GM19023 (cell line): ENCODE results near the gene SDCBP2.

Experiments
- ATAC-seq: cut with Tn5 transposase; IDR thresholded peaks from one replicate; pipeline ENCODE4 v1.9.1; 2021; ENCODE audit warnings: mild to moderate bottlenecking, moderate library complexity; ENCODE audit not compliant: unreplicated experiment

Gene SDCBP2

DNA sequence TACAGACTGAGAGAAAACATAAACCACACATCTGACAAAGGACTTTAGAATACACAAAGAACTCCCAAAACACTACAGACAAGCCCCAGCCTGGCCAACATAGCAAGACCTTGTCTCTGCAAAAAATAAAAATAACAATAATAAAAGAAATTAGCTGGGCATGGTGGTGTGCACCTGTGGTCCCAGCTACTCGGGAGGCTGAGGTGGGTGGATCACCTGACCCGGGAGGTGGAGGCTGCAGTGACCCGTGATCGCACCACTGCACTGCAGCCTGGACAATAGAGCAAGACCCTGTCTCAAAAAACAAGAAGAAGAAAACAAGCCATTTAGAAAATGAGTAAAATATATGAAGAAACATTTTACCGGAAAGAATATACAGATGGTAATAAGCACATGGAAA lies 13.1 kb downstream of the SDCBP2 start:
- no peak for ATAC-seq

GRCh38 chr20:1313236-1313964 lies 15.5 kb downstream of the SDCBP2 start:
- ATAC-seq, result no peak

GRCh38 chr20:1312904-1313235 lies 16.1 kb downstream of the SDCBP2 start:
- no peak for ATAC-seq

DNA sequence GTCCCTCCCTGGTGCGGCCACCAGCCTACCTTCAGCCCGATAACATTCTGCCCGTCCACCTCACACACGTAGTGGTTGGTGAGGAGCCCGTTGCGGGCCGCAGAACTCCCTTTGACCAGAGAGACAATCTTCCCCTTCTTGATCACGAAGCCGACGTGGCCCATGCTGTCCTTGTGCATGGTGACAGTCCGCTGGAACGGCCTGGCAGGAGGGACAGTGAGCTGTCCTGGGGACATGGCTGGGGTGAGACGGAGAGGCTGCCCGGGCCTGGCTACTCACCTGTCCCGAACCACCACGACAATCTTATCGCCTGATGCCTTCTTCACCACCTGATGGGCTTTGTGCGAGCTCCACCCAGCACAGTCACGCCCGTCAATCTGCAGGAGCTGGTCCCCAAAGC lies 16.6 kb downstream of the SDCBP2 start:
- ATAC-seq, result no peak

DNA sequence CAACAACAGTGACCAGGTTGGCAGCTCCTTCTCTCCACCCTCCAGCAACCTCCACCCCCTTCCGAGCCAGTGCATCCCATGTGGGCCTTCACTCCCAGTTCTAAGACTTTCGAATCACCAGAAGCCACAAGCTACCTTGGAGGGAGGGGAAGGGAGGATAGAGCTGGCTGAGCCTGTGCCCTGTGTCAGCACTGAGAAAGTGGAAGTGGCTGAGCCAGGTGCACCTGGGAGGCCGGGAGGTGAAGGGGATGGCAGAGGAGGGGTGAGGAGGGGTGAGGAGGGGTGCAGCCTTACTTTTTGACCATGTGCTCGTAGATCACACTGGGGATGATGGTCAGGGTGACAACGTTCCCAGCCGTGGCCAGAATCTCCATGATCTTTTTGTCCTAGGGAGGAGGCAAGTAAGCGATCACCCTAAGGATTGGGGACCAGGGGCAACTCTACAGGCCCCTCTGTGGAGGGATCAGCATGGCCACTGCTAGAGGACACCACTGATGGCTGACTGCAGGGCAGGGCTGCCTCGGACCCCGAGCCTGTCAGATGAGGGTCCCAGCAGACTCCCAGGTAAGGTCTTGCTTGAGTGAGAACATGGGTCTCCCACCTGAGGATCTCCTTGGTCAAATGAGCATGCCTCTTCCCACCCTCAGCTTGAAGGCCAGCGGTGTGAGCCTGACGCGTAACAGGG lies 18.3 kb downstream of the SDCBP2 start:
- ATAC-seq, result no peak

DNA sequence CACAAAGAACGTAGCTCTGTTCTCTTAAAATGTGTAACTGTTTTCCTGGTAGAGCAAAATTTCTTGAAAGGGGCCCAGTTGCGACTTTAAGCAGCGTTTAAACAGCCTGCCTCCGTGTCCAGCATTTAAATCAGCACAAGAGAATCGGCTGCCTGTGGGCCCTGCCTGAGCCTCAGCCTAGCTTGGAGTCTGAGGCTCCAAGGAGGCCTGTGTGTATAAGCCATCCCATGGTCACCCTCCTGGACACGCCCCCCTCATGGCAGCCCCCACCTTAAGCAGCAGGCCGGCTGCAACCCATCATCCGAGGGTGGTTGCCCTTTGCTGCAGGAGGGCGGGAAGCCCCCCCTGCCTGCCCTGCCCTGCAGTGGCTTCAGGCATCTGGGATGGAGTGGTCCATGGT lies 18.9 kb downstream of the SDCBP2 start:
- ATAC-seq, result no peak

DNA sequence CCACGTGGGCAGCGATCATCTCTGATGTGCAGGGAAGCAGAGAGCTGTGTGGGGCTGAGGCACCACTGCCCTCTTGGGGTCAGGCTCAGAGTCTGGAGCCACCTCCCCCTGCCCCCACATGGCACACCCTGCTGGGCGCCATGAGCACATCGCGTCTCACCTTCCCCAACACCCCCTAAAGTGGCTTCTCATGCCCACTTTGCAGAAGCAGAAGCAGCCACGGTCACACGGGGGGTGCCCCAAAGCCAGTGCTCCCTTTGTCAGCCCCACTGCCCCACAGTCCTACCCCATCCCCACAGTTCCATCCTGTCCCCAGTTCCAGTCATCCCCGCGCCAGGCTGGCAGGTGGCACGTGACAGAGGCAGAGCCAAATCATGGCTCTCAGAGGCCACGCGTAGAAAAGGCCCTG lies 19.5 kb downstream of the SDCBP2 start:
- no peak for ATAC-seq

- no peak for ATAC-seq
These were observed 20.2 kb downstream of the SDCBP2 start for GRCh38 chr20:1308702-1309095.

DNA sequence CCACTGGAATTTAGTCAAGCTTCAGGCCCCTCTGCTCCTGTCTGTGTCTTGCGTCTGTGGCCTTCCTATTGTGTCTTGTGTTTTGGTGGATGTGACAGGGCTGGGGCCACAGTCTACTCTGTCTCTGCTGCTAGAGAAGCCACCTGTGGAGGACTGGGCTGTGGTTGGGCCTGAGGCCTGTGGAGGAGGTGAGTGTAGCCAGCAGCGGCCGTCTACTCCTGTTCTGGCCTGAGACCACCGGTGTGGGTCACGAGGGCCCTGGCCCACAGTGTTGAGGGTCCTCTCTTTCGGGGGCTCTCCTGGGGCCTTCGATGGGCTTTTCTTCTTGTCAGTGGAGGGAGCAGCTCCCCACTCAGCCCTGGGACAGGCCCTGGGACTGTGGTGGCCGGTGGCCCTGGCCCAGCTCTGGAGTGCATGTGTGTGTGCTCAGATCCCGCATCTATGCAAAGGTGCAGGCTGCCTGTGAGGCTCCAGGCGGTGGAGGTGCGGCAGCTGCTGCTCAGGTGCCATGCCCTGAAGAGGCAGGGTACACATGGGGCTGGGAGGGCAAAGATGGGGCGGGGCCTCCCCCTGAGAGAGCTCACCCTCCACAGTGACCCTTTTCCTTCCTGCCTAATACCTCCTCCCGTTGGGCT lies 20.8 kb downstream of the SDCBP2 start:
- ATAC-seq, result no peak

- ATAC-seq, result no peak
These were observed 21.4 kb downstream of the SDCBP2 start for GRCh38 chr20:1307571-1307971.

DNA sequence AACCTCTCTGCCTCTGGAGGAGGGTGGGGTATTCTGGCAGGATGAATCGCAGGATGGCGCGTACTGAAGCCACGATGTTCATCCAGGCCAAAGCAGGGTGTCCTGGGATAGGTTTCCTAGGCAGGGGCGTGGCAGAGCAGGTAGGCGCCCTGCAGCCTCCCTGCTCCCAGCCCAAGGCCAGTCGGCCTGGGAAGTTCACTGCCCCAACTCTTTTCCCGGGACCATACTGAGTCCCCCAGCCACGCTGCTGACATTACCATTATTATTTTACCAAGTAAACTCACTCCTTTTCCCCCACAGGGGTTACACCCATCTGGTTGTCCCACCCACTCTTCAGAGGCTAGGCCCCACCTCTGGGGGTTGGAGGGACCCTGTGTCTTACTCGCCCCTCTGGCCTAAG lies 21.8 kb downstream of the SDCBP2 start:
- no peak for ATAC-seq

- no peak for ATAC-seq
These were observed 22.4 kb downstream of the SDCBP2 start for GRCh38 chr20:1306316-1307135.

DNA sequence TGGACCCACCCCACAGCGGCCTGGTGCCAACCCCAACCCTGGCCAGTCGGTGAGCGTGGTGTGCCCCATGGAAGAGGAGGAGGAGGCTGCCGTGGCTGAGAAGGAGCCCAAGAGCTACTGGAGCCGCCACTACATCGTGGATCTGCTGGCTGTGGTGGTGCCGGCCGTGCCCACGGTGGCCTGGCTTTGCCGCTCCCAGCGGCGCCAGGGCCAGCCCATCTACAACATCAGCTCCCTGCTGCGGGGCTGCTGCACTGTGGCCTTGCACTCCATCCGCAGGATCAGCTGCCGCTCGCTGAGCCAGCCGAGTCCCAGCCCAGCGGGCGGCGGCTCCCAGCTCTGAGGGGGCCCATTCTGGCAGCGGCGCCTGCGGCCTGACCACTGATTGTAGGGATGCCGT lies 23.2 kb downstream of the SDCBP2 start:
- no peak for ATAC-seq

DNA sequence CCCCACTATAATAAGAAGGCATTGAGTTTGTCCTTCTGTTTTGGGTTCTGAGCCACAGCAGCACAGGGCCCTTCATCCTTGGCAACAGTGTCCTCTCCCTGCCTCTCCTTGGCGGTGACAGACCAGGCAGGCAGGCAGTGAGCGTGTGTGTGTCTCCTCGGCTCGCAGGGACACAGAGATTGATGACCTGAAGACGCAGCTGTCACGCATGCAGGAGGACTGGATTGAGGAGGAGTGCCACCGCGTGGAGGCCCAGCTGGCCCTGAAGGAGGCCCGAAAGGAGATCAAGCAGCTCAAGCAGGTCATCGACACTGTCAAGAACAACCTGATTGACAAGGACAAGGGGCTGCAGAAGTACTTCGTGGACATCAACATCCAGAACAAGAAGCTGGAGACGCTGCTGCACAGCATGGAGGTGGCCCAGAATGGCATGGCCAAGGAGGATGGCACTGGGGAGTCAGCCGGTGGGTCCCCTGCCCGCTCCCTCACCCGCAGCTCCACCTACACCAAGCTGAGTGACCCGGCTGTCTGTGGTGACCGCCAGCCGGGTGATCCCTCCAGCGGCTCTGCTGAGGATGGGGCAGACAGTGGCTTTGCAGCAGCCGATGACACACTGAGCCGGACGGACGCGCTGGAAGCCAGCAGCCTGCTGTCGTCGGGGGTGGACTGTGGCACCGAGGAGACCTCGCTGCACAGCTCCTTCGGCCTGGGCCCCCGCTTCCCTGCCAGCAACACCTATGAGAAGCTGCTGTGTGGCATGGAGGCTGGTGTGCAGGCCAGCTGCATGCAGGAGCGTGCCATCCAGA lies 24.0 kb downstream of the SDCBP2 start:
- no peak for ATAC-seq

DNA sequence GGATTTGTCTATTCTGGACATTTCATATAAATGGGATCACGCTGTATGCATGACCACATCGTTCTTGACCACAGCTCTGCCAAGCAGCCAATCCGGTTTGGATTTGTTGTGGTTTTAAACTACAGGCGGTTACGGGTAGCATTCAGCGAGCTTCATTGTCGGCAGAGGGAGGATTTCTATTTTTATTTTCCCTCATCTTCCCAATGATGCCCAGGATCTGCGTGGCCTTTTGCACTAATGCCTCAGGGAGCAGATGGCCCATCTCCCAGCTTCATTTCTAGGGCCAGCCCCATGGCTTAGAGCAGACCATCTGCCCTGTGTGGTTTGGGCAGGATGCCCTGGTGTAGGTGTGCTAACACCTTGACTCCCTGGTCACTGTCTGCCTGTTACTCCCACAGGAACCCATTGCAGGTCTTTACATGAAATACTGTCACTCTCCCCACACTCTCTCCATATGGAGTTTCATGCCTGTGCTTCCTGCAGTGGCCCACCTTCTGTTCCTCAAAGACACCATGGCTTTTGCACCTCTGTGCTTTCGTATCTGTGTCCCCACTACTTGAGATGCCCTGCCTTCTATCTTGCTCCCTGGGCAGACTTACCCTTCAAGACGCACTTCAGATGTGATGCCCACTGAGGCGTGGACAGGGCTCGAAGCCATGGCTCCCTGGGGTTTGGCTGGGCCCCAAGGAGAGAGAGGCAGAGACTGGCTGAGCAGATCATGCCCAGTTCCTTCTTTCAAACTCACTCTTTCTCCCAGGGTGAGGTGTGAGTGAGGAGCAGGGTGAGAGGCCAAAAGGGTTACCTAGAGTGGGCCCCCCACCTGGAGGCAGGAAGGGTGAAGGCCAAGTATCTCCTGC lies 26.0 kb downstream of the SDCBP2 start:
- ATAC-seq, result no peak

DNA sequence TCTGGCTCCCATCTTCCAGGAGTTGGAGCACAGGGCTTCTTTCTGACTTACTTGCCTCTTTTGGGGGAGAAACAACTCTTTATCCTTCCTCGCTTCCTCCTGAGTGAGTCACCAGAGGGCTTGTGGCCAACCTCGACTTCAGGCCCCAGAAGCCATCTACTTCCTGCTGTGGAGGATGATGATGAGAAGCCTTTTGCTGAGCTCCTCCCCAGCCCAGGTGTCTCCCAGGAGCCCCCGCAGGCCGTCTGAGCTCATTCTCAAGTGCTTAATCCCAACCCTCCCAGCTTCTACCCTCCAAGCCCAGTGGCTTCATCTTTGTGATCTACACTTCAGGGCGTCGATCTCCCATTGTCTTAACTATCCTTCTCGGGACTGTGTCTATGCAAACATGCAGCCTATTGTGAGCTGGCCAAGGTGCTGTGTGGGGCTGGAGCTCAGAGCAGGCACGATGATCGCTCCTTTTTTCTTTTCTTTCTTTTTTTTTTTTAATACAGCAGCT lies 27.9 kb downstream of the SDCBP2 start:
- ATAC-seq, result no peak

GRCh38 chr20:1300083-1300840 lies 28.7 kb downstream of the SDCBP2 start:
- no peak for ATAC-seq

DNA sequence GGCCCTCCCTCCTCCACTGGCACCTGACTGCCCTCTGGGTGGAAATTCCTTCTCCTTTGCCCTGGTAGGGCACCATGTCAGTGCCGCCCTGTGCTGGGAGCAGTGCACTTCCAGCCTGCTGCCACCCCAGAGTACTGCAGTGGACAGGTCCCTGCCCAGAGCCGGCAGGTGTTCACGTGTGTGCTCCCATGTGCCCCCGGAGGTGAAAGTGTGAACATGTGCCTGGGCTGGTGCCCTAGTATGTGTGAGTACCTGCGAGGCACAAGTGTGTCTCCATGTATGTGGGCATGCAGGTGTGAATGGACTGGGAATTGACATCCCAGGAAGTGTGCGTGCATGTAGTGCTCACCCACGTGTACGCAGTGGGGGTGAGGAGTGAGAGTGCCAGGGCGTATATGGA lies 29.4 kb downstream of the SDCBP2 start:
- ATAC-seq, result no peak
